Spleen (tissue), 11 donors: ENCODE measurements around the gene WDR54. TPM values are rescaled to one million over a fixed set of nuclear protein-coding genes. Genes with fewer than 3 reads are reported as not detected.

Source experiments
- DNase-seq: peaks from one replicate; pipeline ENCODE4 v3.0.0-alpha.2; 2020
- H3K27ac ChIP-seq, 8 donors: fragments of 200-600 bp; sonication (generic) in 7 of 8; 1 replicate in 4 of 8; 2 replicates in 4 of 8; pipeline versions ENCODE4 v1.5.0 to v1.8.0; 2016 to 2021; ENCODE audit warnings: inconsistent platforms in 4 of 8, mild to moderate bottlenecking in 4 of 8, moderate library complexity in 1 of 8
- H3K27me3 ChIP-seq, 7 donors: fragments of 200-600 bp; sonication (generic) in 6 of 7; replicated peaks in 1 of 7; 1 replicate in 4 of 7; 2 replicates in 3 of 7; pipeline versions ENCODE4 v1.5.0 to v1.8.0; 2016 to 2021; ENCODE audit warnings: inconsistent platforms in 3 of 7, mild to moderate bottlenecking in 1 of 7
- H3K36me3 ChIP-seq, 6 donors: fragments of 200-600 bp; sonication (generic) in 5 of 6; 1 replicate in 4 of 6; 2 replicates in 2 of 6; pipeline versions ENCODE4 v1.5.0 to v1.8.0; 2016 to 2021; ENCODE audit warnings: inconsistent platforms in 2 of 6
- H3K4me1 ChIP-seq, 6 donors: fragments of 200-600 bp; sonication (generic) in 5 of 6; 1 replicate in 3 of 6; 2 replicates in 3 of 6; pipeline versions ENCODE4 v1.5.0 to v1.8.0; 2016 to 2021; ENCODE audit warnings: inconsistent platforms in 3 of 6
- H3K4me3 ChIP-seq, 8 donors: fragments of 200-600 bp; sonication (generic) in 7 of 8; 1 replicate in 4 of 8; 2 replicates in 4 of 8; pipeline versions ENCODE4 v1.5.0 to v1.8.0; 2016 to 2021; ENCODE audit warnings: inconsistent platforms in 4 of 8, mild to moderate bottlenecking in 4 of 8, moderate library complexity in 2 of 8
- H3K9me3 ChIP-seq, 8 donors: fragments of 200-600 bp; sonication (generic) in 7 of 8; 1 replicate in 4 of 8; 2 replicates in 4 of 8; pipeline versions ENCODE4 v1.5.0 to v1.8.0; 2016 to 2021; ENCODE audit warnings: inconsistent platforms in 4 of 8
- POLR2A ChIP-seq, 3 donors: fragments of 450-650 bp; IDR thresholded peaks; one replicate each; pipeline ENCODE4 v1.5.1; 2017; ENCODE audit warnings: antibody characterized with exemption in 3 of 3, mild to moderate bottlenecking in 1 of 3
- POLR2AphosphoS5 ChIP-seq, 3 donors: sonication (generic); formaldehyde crosslinking; IDR thresholded peaks; one replicate each; pipeline ENCODE4 v1.5.1; 2017; ENCODE audit warnings: antibody characterized with exemption in 3 of 3
- WGBS, 5 donors: extraction: QIAGEN DNeasy Blood & Tissue Kit in 3 of 5; methylation state at CpG; one replicate each; pipeline versions ENCODE4 v1.1.5 to v1.1.7; 2013 to 2018; 5-methylcytosine and 5-hydroxymethylcytosine counted together
- intact Hi-C: fragments of 100-400 bp; cut with DNase I; formaldehyde crosslinking; loops from one replicate; pipeline ENCODE4 v1.15.0; 2023; ENCODE audit warnings: low total_unique reads
- polyA plus RNA-seq, 3 donors: library from polyadenylated mRNA; stranded (reverse); fragments of 200-250 nt; gene quantifications; one replicate each; pipeline ENCODE4 v1.2.1, GENCODE V29; 2013
- total RNA-seq, 7 donors: library from RNA; depleted of rRNA in 3 of 7; stranded (reverse); fragments of >200 nt in 3 of 7; fragmentation: NEBNext Ultra II Directional in 4 of 7; extraction: Animal tissue kit (Norgen Biotek cat#: 25700) in 4 of 7; gene quantifications; one replicate each; pipeline versions ENCODE4 v1.1.0 to v1.2.1, GENCODE V29; 2016 to 2021
- TF ChIP-seq, protein P1 (sequence below), 11 experiments: fragments of 200-600 bp in 7 of 11; fragments of 450-650 bp in 4 of 11; sonication (generic) in 4 of 11; IDR thresholded peaks in 8 of 11; conservative IDR thresholded peaks in 3 of 11; 1 replicate in 7 of 11; 2 replicates in 4 of 11; pipeline versions ENCODE4 v1.4.0 to v1.8.0; 2016 to 2021; ENCODE audit warnings: antibody characterized with exemption in 11 of 11, inconsistent platforms in 4 of 11, mild to moderate bottlenecking in 1 of 11
- donor health status: healthy with polysubstance abuse.
- donor health status: DM: no; HTN: no; CAD: no; lungs with moderate emphysema.
- donor health status: DM: no; HTN: no; CAD: no.
- donor health status: Bipolar disorder and iron deficiency.
- donor health status: healthy.
- donor health status: DM: no; HTN: no; CAD: no.
- donor health status: DM: yes; HTN: yes; CAD: no.

WDR54 gene
- total and polyA plus RNA-seq, 10 donors = 15.1 to 26.0 (median 21.0) TPM

DNA sequence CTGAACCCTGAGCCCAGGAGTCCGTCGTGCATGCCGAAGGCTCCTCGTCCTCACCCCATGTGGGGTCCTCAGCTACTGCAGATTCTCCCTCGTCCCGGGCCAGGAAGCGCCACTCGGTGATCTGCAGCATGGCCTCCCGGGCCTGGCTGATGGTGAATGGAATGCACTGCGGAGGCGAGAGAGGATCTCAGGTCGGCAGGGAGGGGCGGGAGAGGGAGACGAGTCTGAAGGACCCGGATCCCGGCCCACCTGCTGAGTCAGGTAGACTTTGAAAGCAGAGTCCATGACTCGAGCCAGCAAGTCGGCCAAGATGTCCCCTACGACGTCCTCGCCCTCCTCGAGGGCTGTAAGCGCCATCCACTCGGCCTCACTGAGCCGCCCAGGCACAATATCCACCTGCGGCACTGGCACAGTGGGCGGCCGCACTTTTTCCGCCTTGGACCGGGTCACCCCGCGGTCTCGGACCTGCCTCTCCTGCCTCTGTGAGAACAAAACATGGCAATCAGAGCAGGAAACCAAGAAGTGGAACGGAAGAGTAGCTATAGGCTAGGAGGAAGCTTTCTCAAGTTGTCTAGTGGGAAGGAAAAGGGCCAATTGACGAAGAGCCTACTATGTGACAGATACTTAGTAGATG, 5.7 kb upstream of the WDR54 start:
- TF ChIP-seq POLR2A (IDR thresholded peaks at IDR 0.05) (no peak), POLR2AphosphoS5 (IDR thresholded peaks at IDR 0.05) (no peak)
- TF ChIP-seq, protein P1, sequence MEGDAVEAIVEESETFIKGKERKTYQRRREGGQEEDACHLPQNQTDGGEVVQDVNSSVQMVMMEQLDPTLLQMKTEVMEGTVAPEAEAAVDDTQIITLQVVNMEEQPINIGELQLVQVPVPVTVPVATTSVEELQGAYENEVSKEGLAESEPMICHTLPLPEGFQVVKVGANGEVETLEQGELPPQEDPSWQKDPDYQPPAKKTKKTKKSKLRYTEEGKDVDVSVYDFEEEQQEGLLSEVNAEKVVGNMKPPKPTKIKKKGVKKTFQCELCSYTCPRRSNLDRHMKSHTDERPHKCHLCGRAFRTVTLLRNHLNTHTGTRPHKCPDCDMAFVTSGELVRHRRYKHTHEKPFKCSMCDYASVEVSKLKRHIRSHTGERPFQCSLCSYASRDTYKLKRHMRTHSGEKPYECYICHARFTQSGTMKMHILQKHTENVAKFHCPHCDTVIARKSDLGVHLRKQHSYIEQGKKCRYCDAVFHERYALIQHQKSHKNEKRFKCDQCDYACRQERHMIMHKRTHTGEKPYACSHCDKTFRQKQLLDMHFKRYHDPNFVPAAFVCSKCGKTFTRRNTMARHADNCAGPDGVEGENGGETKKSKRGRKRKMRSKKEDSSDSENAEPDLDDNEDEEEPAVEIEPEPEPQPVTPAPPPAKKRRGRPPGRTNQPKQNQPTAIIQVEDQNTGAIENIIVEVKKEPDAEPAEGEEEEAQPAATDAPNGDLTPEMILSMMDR (IDR thresholded peaks at IDR 0.05 in 8 of 11, conservative IDR thresholded peaks at IDR 0.05 in 3 of 11) = no peak
- no peaks in the 10 kb centered on the region for H3K36me3 ChIP-seq
- H3K27me3 ChIP-seq = peaks cover 0 to 21% (median 0%) of the 10 kb centered on the region in 7 donors
- peaks cover 8 to 66% (median 49%) of the 10 kb centered on the region in 6 donors for H3K4me1 ChIP-seq
- intact Hi-C loops = no loop called here
- peak overlapping the region in 6 of 8 donors; percentile 41 to 78 (median 71) for H3K27ac ChIP-seq
- H3K9me3 ChIP-seq = no peaks in the 10 kb centered on the region
- DNase-seq = no peak
- peak overlapping the region; percentile 34 to 70 (median 49) for H3K4me3 ChIP-seq
- 47 to 64% (median 52%) methylated on average over 34 to 35 of the region's 35 CpGs for WGBS, 5 donors

DNA sequence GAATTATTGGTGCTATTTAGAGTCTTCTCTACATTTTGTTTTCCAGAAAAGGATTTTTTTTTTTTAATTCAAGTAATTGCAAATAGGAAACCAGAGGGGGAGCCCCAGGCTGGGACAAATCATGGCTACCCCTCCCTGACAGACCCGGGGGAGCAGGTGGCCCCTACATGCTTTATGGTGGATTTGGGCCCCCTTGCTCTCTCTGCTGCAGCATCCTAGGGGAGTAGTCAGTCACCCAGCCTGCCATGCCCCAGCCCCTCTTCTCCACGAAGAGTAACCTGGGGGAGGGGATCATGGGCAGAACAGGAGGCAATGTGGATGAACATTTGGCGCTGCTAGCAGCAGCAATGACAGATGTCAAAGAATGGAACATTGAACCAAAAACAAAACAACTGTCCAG, 4.8 kb upstream of the WDR54 start:
- no peak for DNase-seq
- Histone ChIP-seq H3K36me3 (no peaks in the 10 kb centered on the region), H3K4me3 (no peak overlapping the region), H3K4me1 (peaks cover 10 to 74% (median 55%) of the 10 kb centered on the region in 6 donors), H3K27me3 (peaks cover 0 to 21% (median 0%) of the 10 kb centered on the region in 7 donors), H3K27ac (no peak overlapping the region), H3K9me3 (no peaks in the 10 kb centered on the region)
- no peak for TF ChIP-seq POLR2A (IDR thresholded peaks at IDR 0.05)
- no peak for TF ChIP-seq POLR2AphosphoS5 (IDR thresholded peaks at IDR 0.05)
- TF ChIP-seq, protein P1 (IDR thresholded peaks at IDR 0.05 in 8 of 11, conservative IDR thresholded peaks at IDR 0.05 in 3 of 11) = no peak
- intact Hi-C loops = no loop called here
- WGBS, 5 donors = 49 to 70% (median 60%) methylated on average over 3 of the region's 3 CpGs

DNA sequence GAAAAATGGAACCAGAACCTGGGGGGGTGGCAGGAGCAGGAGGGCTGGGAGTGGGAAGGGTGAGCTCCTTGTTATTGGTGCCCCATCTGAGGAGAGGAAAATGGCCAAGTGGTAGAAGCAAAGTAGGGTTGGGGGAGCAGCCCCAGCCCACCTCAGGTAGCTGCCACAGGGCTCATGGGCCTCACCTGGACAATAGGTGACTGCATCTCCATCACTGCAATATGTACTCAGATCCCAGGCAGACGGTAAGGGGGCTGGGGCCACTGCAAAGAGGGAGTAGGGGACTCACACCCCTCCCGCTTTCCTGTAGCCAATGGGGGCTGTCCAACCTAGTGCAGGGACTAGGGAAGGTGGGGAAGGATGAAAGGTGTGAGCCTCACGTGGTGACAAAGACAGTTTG, 4.3 kb upstream of the WDR54 start:
- no peak for TF ChIP-seq POLR2A (IDR thresholded peaks at IDR 0.05)
- no peak for TF ChIP-seq POLR2AphosphoS5 (IDR thresholded peaks at IDR 0.05)
- TF ChIP-seq, protein P1 (IDR thresholded peaks at IDR 0.05 in 8 of 11, conservative IDR thresholded peaks at IDR 0.05 in 3 of 11) = no peak

DNA sequence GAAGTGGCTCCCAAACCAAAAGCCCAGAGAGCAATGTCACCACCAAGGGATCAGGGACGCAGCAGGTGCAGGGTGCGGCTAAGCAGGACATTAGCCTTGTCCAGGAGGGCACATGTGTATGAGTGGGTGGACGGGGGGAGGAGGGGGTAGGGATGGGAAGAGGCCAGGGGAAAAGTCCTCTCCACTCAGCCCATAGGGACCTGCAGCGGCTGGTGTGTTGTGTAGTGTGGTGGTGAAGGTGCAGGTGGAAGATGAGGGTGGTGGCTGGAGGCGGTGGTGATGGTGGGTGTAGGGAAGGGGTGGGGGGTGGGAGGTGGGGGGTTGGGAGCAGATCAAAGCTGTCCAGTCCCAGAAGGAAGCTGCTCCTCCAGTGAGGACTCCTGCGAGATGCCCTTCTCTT, 3.8 kb upstream of the WDR54 start:
- Histone ChIP-seq H3K4me1 (peaks cover 15 to 84% (median 62%) of the 10 kb centered on the region in 6 donors), H3K27ac (no peak overlapping the region), H3K36me3 (no peaks in the 10 kb centered on the region), H3K9me3 (no peaks in the 10 kb centered on the region), H3K27me3 (peaks cover 0 to 21% (median 0%) of the 10 kb centered on the region in 7 donors), H3K4me3 (no peak overlapping the region)
- WGBS, 5 donors = 84 to 95% (median 87%) methylated on average over 5 to 6 of the region's 6 CpGs
- intact Hi-C loops = no loop called here
- DNase-seq = no peak
- TF ChIP-seq POLR2A (IDR thresholded peaks at IDR 0.05) = no peak
- no peak for TF ChIP-seq POLR2AphosphoS5 (IDR thresholded peaks at IDR 0.05)
- TF ChIP-seq, protein P1 (IDR thresholded peaks at IDR 0.05 in 8 of 11, conservative IDR thresholded peaks at IDR 0.05 in 3 of 11) = no peak

More for the DNA sequence above, 4.3 kb upstream of the WDR54 start:
- H3K36me3 ChIP-seq = no peaks in the 10 kb centered on the region
- intact Hi-C loops = no loop called here
- no peak overlapping the region for H3K27ac ChIP-seq
- 59 to 88% (median 86%) methylated on average over 3 of the region's 3 CpGs for WGBS, 5 donors
- H3K4me1 ChIP-seq = peaks cover 12 to 78% (median 59%) of the 10 kb centered on the region in 6 donors
- peaks cover 0 to 21% (median 0%) of the 10 kb centered on the region in 7 donors for H3K27me3 ChIP-seq
- H3K4me3 ChIP-seq = no peak overlapping the region
- no peaks in the 10 kb centered on the region for H3K9me3 ChIP-seq
- DNase-seq = no peak
